Nephron (organoid): ENCODE measurements around the gene ZNF782.
A peak's percentile ranks its signal among the peaks of the same experiment; 100 is the strongest.

ENCODE experiments used
- H3K27ac Mint-ChIP-seq, 3 experiments: 2 replicates each; pipeline ENCODE4 v1.8.0; 2020; ENCODE audit warnings: mixed read lengths in 3 of 3, mild to moderate bottlenecking in 2 of 3, moderate library complexity in 1 of 3
- H3K27me3 Mint-ChIP-seq: 2 replicates; pipeline ENCODE4 v1.8.0; 2021; ENCODE audit warnings: low read depth, mild to moderate bottlenecking, moderate library complexity, mixed read lengths
- H3K36me3 Mint-ChIP-seq: 2 replicates; pipeline ENCODE4 v1.8.0; 2020; ENCODE audit warnings: low read depth, mixed read lengths
- H3K4me1 Mint-ChIP-seq: 2 replicates; pipeline ENCODE4 v1.8.0; 2020; ENCODE audit warnings: mixed read lengths
- H3K4me3 Mint-ChIP-seq, 3 experiments: 2 replicates each; pipeline ENCODE4 v1.8.0; 2020; ENCODE audit warnings: mild to moderate bottlenecking in 3 of 3, mixed read lengths in 3 of 3, moderate library complexity in 2 of 3
- H3K9me3 Mint-ChIP-seq: 2 replicates; pipeline ENCODE4 v1.8.0; 2020; ENCODE audit warnings: mixed read lengths
- CTCF ChIP-seq, 3 experiments: fragments of 200-600 bp; sonication (generic); IDR thresholded peaks; one replicate each; pipeline ENCODE4 v1.5.0; 2021; ENCODE audit warnings: antibody characterized with exemption in 3 of 3; ENCODE audit not compliant: unreplicated experiment in 3 of 3

Gene ZNF782

DNA sequence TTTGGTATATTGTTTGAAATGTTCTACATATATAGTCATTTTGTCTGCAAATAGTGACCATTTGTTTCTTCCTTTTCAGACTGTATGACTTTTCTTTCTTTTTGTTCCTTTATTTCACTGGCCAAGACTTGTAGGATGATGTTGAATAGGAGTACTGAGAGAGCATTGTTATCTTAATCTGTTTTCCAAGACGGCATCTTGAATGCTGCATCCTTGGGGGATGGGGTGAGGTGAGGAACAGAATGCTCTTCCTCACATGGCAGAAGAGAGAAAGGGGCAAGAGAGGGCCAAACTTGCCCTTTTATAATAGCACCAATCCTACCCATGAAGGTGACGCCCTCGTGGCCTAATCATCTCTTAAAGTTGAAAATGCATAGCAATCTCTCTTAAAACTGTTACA lies 72.8 kb downstream of the ZNF782 start:
- Mint-ChIP-seq H3K4me3 (peak overlapping the region in 1 of 3 experiments; percentile 40), H3K9me3 (peaks cover 31% of the 10 kb centered on the region), H3K36me3 (peaks cover 48% of the 10 kb centered on the region), H3K27me3 (no peaks in the 10 kb centered on the region), H3K27ac (no peak overlapping the region), H3K4me1 (peaks cover 14% of the 10 kb centered on the region)
- no peak for TF ChIP-seq CTCF (IDR thresholded peaks at IDR 0.05; ENCODE audit: unreplicated experiment in 3 of 3)

DNA sequence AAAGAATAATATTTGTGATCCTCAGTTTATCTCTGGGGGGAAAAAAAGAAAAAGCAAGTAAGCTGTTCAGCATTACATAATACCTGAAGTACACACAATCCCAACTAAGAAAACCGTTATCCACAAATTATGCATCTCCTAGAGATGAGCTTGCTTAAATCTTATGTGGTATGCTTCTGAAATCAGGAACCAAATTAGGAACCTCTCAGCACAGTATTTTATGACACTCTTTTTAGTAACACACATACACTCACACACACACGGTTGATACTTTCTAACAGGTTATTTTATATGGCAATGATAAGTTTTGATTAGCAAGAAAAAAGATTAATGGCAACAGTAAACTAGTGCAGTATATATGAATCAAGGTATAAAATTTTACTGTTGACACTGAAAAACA lies 75.2 kb downstream of the ZNF782 start:
- H3K27ac Mint-ChIP-seq = no peak overlapping the region
- H3K9me3 Mint-ChIP-seq = peaks cover 25% of the 10 kb centered on the region
- peak overlapping the region; percentile 90 to 99 (median 97) for H3K4me3 Mint-ChIP-seq
- H3K4me1 Mint-ChIP-seq = peaks cover 14% of the 10 kb centered on the region
- TF ChIP-seq CTCF (IDR thresholded peaks at IDR 0.05; ENCODE audit: unreplicated experiment in 3 of 3) = no peak
- peaks cover 54% of the 10 kb centered on the region for H3K36me3 Mint-ChIP-seq
- no peaks in the 10 kb centered on the region for H3K27me3 Mint-ChIP-seq

- H3K4me1 Mint-ChIP-seq = peaks cover 14% of the 10 kb centered on the region
- peaks cover 25% of the 10 kb centered on the region for H3K9me3 Mint-ChIP-seq
- peaks cover 55% of the 10 kb centered on the region for H3K36me3 Mint-ChIP-seq
- TF ChIP-seq CTCF (IDR thresholded peaks at IDR 0.05; ENCODE audit: unreplicated experiment in 3 of 3) = no peak
- H3K4me3 Mint-ChIP-seq = peak overlapping the region; percentile 90 to 99 (median 97)
- no peaks in the 10 kb centered on the region for H3K27me3 Mint-ChIP-seq
- H3K27ac Mint-ChIP-seq = peak overlapping the region; percentile 87 to 98 (median 88)
Measured at GRCh38 chr9:96777426-96777864, 76.9 kb downstream of the ZNF782 start.

- no peak overlapping the region for H3K4me3 Mint-ChIP-seq
- no peak for TF ChIP-seq CTCF (IDR thresholded peaks at IDR 0.05; ENCODE audit: unreplicated experiment in 3 of 3)
- no peaks in the 10 kb centered on the region for H3K4me1 Mint-ChIP-seq
- H3K9me3 Mint-ChIP-seq = peaks cover 72% of the 10 kb centered on the region
- no peaks in the 10 kb centered on the region for H3K27me3 Mint-ChIP-seq
- no peak overlapping the region for H3K27ac Mint-ChIP-seq
- peaks cover 99% of the 10 kb centered on the region for H3K36me3 Mint-ChIP-seq
Measured at GRCh38 chr9:96771124-96771523, 83.2 kb downstream of the ZNF782 start.

- no peak for TF ChIP-seq CTCF (IDR thresholded peaks at IDR 0.05; ENCODE audit: unreplicated experiment in 3 of 3)
- peaks cover 100% of the 10 kb centered on the region for H3K36me3 Mint-ChIP-seq
- H3K9me3 Mint-ChIP-seq = peaks cover 78% of the 10 kb centered on the region
- no peak overlapping the region for H3K27ac Mint-ChIP-seq
- H3K4me1 Mint-ChIP-seq = no peaks in the 10 kb centered on the region
- H3K4me3 Mint-ChIP-seq = no peak overlapping the region
- H3K27me3 Mint-ChIP-seq = no peaks in the 10 kb centered on the region
Measured at GRCh38 chr9:96769989-96770388, 84.3 kb downstream of the ZNF782 start.
